ENCODE measurements around the gene MOB3B.

DNA sequence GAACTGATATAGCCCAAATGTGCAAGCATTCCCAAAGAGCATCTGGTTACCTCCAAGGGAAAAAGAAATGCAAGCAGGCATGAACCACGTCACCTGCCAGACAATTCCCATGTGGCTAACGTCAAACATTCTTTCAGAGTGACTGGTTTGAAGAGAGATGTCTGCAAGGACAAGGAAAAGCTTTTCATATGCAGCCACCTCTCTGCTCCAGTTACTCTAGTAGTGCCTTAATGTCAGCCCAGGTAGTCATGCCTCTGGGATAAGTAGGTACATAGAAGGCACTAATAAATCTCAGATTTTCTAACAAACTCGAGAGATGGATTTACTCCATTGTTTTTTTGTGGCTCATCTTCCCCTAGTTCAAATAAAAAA is 102.4 kb downstream of the MOB3B start:
- TF ChIP-seq, protein P1, sequence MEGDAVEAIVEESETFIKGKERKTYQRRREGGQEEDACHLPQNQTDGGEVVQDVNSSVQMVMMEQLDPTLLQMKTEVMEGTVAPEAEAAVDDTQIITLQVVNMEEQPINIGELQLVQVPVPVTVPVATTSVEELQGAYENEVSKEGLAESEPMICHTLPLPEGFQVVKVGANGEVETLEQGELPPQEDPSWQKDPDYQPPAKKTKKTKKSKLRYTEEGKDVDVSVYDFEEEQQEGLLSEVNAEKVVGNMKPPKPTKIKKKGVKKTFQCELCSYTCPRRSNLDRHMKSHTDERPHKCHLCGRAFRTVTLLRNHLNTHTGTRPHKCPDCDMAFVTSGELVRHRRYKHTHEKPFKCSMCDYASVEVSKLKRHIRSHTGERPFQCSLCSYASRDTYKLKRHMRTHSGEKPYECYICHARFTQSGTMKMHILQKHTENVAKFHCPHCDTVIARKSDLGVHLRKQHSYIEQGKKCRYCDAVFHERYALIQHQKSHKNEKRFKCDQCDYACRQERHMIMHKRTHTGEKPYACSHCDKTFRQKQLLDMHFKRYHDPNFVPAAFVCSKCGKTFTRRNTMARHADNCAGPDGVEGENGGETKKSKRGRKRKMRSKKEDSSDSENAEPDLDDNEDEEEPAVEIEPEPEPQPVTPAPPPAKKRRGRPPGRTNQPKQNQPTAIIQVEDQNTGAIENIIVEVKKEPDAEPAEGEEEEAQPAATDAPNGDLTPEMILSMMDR (IDR thresholded peaks at IDR 0.05) = no peak
- TF ChIP-seq EZH2 (IDR thresholded peaks at IDR 0.05) (no peak), EZH2phosphoT487 (IDR thresholded peaks at IDR 0.05) (no peak)
